WTC11 (cell line): Measurements from ENCODE around the gene CALCB. TPM values are rescaled to one million over a fixed set of nuclear protein-coding genes. Genes with fewer than 3 reads are reported as not detected.

Experiments used
- ATAC-seq: fragments of 200-7000 bp; cut with Tn5 transposase; 2 replicates; pipeline ENCODE4 v1.10.0; 2021; ENCODE audit warnings: mild to moderate bottlenecking, moderate library complexity
- CTCF ChIA-PET: fragments of 300-600 bp; sonication (Branson Sonifier 250); formaldehyde crosslinking; loops from one replicate; lab custom pipeline; 2021; ENCODE audit warnings: antibody characterized with exemption; lab: Charles Lee
- POLR2A ChIA-PET: fragments of 350-600 bp; sonication (Branson Sonifier 250); formaldehyde crosslinking; loops from one replicate; lab custom pipeline; 2021; ENCODE audit warnings: antibody characterized with exemption; lab: Charles Lee
- DNase-seq: peaks from one replicate; pipeline ENCODE4 v3.0.0; 2021; ENCODE audit warnings: low spot score
- H3K27ac Mint-ChIP-seq: 2 replicates; pipeline ENCODE4 v1.8.0; 2021; ENCODE audit warnings: mixed read lengths
- H3K27me3 Mint-ChIP-seq: 2 replicates; pipeline ENCODE4 v1.8.0; 2021; ENCODE audit warnings: low read depth, mild to moderate bottlenecking, moderate library complexity, mixed read lengths
- H3K36me3 Mint-ChIP-seq: 2 replicates; pipeline ENCODE4 v1.8.0; 2021; ENCODE audit warnings: mixed read lengths
- H3K4me1 Mint-ChIP-seq: 2 replicates; pipeline ENCODE4 v1.8.0; 2022; ENCODE audit warnings: mixed read lengths
- H3K4me3 Mint-ChIP-seq: 2 replicates; pipeline ENCODE4 v1.8.0; 2021; ENCODE audit warnings: mild to moderate bottlenecking, moderate library complexity, mixed read lengths
- H3K9me3 Mint-ChIP-seq: 2 replicates; pipeline ENCODE4 v1.8.0; 2021; ENCODE audit warnings: mixed read lengths
- ATF2 ChIP-seq: sonication (generic); formaldehyde crosslinking; IDR thresholded peaks from 2 replicates; pipeline ENCODE4 v1.8.1; 2022; ENCODE audit warnings: low read depth, missing genetic modification reagents, borderline replicate concordance
- EMX1 ChIP-seq: fragments of 250-450 bp; sonication (Bioruptor Pico); IDR thresholded peaks from 2 replicates; pipeline ENCODE4 v1.8.0; 2021; ENCODE audit warnings: mild to moderate bottlenecking
- FOXP1 ChIP-seq: sonication (generic); formaldehyde crosslinking; IDR thresholded peaks from 2 replicates; pipeline ENCODE4 v1.8.0; 2022; ENCODE audit warnings: missing genetic modification reagents, mild to moderate bottlenecking, moderate library complexity, borderline replicate concordance
- KAT7 ChIP-seq: sonication (generic); formaldehyde crosslinking; IDR thresholded peaks from 2 replicates; pipeline ENCODE4 v1.8.1; 2023; ENCODE audit warnings: missing genetic modification reagents, mild to moderate bottlenecking, borderline replicate concordance
- MAX ChIP-seq: sonication (generic); formaldehyde crosslinking; IDR thresholded peaks from 2 replicates; pipeline ENCODE4 v1.8.0; 2022; ENCODE audit warnings: mild to moderate bottlenecking, missing genetic modification reagents
- MYBL2 ChIP-seq: sonication (generic); formaldehyde crosslinking; IDR thresholded peaks from 2 replicates; pipeline ENCODE4 v1.8.1; 2023; ENCODE audit warnings: mild to moderate bottlenecking, moderate library complexity, missing genetic modification reagents
- NFYB ChIP-seq: sonication (generic); formaldehyde crosslinking; conservative IDR thresholded peaks from 2 replicates; pipeline ENCODE4 v1.8.0; 2022; ENCODE audit warnings: low read depth, missing genetic modification reagents
- TEAD4 ChIP-seq: sonication (generic); formaldehyde crosslinking; IDR thresholded peaks from 2 replicates; pipeline ENCODE4 v1.8.0; 2022; ENCODE audit warnings: mild to moderate bottlenecking, missing genetic modification reagents
- ZNF121 ChIP-seq: sonication (generic); formaldehyde crosslinking; IDR thresholded peaks from 2 replicates; pipeline ENCODE4 v1.8.0; 2023; ENCODE audit warnings: missing genetic modification reagents
- ZNF232 ChIP-seq: sonication (generic); formaldehyde crosslinking; IDR thresholded peaks from 2 replicates; pipeline ENCODE4 v1.8.0; 2022; ENCODE audit warnings: mild to moderate bottlenecking, missing genetic modification reagents
- ZNF263 ChIP-seq: sonication (generic); formaldehyde crosslinking; IDR thresholded peaks from 2 replicates; pipeline ENCODE4 v1.8.1; 2022; ENCODE audit warnings: low read depth, mild to moderate bottlenecking, moderate library complexity, missing genetic modification reagents
- ZNF317 ChIP-seq: sonication (generic); formaldehyde crosslinking; IDR thresholded peaks from 2 replicates; pipeline ENCODE4 v1.8.1; 2023; ENCODE audit warnings: low read depth, mild to moderate bottlenecking, moderate library complexity, missing genetic modification reagents, borderline replicate concordance
- total RNA-seq: library from RNA; stranded (reverse); gene quantifications from 3 replicates; pipeline ENCODE4 v1.2.3, GENCODE V29; 2021
- TF ChIP-seq, protein P1 (sequence below): sonication (generic); formaldehyde crosslinking; IDR thresholded peaks from 2 replicates; pipeline ENCODE4 v1.8.0; 2023; ENCODE audit warnings: missing genetic modification reagents, mild to moderate bottlenecking, borderline replicate concordance
- TF ChIP-seq, protein P2 (sequence below): sonication (generic); formaldehyde crosslinking; IDR thresholded peaks from 2 replicates; pipeline ENCODE4 v1.8.0; 2023; ENCODE audit warnings: mild to moderate bottlenecking, missing genetic modification reagents
- TF ChIP-seq, protein P3 (sequence below): sonication (generic); formaldehyde crosslinking; IDR thresholded peaks from 2 replicates; pipeline ENCODE4 v1.8.1; 2023; ENCODE audit warnings: mild to moderate bottlenecking, missing genetic modification reagents

Gene CALCB
- total RNA-seq, 1 experiment from 2014 or later = 3.2 TPM

DNA sequence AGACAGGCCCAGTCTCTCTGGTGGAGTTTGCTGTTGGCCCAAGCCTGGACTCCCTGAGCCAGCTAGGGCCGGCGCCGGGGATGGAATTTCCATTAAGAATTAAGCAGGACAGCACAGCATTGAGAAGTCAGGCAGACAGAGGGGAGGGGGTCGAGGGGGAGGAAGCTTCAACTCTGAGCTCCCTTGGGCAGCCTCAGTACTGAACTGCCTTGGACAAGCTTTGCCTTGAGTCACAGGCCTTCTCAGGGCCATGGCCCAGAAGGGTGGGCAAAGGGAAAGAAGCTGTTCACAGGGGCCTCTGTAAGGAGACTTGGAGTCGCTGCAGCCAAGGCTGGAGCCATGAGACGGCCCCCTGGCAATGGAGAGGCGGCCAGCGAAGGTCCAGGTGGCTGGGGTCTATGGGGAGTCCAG is 38.7 kb downstream of the CALCB start (continued):
- TF ChIP-seq, protein P1, sequence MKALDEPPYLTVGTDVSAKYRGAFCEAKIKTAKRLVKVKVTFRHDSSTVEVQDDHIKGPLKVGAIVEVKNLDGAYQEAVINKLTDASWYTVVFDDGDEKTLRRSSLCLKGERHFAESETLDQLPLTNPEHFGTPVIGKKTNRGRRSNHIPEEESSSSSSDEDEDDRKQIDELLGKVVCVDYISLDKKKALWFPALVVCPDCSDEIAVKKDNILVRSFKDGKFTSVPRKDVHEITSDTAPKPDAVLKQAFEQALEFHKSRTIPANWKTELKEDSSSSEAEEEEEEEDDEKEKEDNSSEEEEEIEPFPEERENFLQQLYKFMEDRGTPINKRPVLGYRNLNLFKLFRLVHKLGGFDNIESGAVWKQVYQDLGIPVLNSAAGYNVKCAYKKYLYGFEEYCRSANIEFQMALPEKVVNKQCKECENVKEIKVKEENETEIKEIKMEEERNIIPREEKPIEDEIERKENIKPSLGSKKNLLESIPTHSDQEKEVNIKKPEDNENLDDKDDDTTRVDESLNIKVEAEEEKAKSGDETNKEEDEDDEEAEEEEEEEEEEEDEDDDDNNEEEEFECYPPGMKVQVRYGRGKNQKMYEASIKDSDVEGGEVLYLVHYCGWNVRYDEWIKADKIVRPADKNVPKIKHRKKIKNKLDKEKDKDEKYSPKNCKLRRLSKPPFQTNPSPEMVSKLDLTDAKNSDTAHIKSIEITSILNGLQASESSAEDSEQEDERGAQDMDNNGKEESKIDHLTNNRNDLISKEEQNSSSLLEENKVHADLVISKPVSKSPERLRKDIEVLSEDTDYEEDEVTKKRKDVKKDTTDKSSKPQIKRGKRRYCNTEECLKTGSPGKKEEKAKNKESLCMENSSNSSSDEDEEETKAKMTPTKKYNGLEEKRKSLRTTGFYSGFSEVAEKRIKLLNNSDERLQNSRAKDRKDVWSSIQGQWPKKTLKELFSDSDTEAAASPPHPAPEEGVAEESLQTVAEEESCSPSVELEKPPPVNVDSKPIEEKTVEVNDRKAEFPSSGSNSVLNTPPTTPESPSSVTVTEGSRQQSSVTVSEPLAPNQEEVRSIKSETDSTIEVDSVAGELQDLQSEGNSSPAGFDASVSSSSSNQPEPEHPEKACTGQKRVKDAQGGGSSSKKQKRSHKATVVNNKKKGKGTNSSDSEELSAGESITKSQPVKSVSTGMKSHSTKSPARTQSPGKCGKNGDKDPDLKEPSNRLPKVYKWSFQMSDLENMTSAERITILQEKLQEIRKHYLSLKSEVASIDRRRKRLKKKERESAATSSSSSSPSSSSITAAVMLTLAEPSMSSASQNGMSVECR (CRISPR knock-in tag) = no peak
- no peak for TF ChIP-seq TEAD4 (CRISPR knock-in tag)
- TF ChIP-seq FOXP1 (CRISPR knock-in tag) = no peak
- TF ChIP-seq ZNF263 (CRISPR knock-in tag) = no peak
- no peak for TF ChIP-seq KAT7 (CRISPR knock-in tag)
- no peak for TF ChIP-seq NFYB (CRISPR knock-in tag)
- no peak for TF ChIP-seq ZNF121 (CRISPR knock-in tag)
- TF ChIP-seq ATF2 (CRISPR knock-in tag) = no peak
- no peak for TF ChIP-seq MYBL2 (CRISPR knock-in tag)
- no peak for TF ChIP-seq ZNF232
- no peak for TF ChIP-seq EMX1
- TF ChIP-seq ZNF317 = no peak

GRCh38 chr11:15113381-15113780 is 40.0 kb downstream of the CALCB start:
- no peak for DNase-seq

More at GRCh38 chr11:15113381-15113780, 40.0 kb downstream of the CALCB start:
- ChIA-PET CTCF (interaction anchor here (1.2 to 2.5 kb wide), 3 partner anchors 13 to 205 kb away, joined by 4 to 22 read pairs (median 15); partner anchors contain the start of gene CALCB), POLR2A (no interaction called here)
- no peak overlapping the region for H3K27ac Mint-ChIP-seq
- H3K4me3 Mint-ChIP-seq = peak overlapping the region; percentile 16; the same call in 1 of the 2 replicates
- H3K4me1 Mint-ChIP-seq = peaks cover 11% of the 10 kb centered on the region
- TF ChIP-seq, protein P2, sequence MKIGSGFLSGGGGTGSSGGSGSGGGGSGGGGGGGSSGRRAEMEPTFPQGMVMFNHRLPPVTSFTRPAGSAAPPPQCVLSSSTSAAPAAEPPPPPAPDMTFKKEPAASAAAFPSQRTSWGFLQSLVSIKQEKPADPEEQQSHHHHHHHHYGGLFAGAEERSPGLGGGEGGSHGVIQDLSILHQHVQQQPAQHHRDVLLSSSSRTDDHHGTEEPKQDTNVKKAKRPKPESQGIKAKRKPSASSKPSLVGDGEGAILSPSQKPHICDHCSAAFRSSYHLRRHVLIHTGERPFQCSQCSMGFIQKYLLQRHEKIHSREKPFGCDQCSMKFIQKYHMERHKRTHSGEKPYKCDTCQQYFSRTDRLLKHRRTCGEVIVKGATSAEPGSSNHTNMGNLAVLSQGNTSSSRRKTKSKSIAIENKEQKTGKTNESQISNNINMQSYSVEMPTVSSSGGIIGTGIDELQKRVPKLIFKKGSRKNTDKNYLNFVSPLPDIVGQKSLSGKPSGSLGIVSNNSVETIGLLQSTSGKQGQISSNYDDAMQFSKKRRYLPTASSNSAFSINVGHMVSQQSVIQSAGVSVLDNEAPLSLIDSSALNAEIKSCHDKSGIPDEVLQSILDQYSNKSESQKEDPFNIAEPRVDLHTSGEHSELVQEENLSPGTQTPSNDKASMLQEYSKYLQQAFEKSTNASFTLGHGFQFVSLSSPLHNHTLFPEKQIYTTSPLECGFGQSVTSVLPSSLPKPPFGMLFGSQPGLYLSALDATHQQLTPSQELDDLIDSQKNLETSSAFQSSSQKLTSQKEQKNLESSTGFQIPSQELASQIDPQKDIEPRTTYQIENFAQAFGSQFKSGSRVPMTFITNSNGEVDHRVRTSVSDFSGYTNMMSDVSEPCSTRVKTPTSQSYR = no peak
- no peak for TF ChIP-seq MAX (CRISPR knock-in tag)
- TF ChIP-seq, protein P3, sequence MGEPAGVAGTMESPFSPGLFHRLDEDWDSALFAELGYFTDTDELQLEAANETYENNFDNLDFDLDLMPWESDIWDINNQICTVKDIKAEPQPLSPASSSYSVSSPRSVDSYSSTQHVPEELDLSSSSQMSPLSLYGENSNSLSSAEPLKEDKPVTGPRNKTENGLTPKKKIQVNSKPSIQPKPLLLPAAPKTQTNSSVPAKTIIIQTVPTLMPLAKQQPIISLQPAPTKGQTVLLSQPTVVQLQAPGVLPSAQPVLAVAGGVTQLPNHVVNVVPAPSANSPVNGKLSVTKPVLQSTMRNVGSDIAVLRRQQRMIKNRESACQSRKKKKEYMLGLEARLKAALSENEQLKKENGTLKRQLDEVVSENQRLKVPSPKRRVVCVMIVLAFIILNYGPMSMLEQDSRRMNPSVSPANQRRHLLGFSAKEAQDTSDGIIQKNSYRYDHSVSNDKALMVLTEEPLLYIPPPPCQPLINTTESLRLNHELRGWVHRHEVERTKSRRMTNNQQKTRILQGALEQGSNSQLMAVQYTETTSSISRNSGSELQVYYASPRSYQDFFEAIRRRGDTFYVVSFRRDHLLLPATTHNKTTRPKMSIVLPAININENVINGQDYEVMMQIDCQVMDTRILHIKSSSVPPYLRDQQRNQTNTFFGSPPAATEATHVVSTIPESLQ (CRISPR knock-in tag) = no peak
- ATAC-seq = no peak
- no peaks in the 10 kb centered on the region for H3K36me3 Mint-ChIP-seq
- no peaks in the 10 kb centered on the region for H3K9me3 Mint-ChIP-seq
- peaks cover 34% of the 10 kb centered on the region for H3K27me3 Mint-ChIP-seq
